Skeletal muscle cell (primary cell): ENCODE data around the gene CA10.

Experiments used
- DNase-seq: peaks from one replicate; pipeline ENCODE4 v3.0.0-alpha.2; 2010; ENCODE audit warnings: low read depth
- H3K4me3 ChIP-seq: 2 replicates; pipeline ENCODE4 v1.5.1; 2011; ENCODE audit warnings: low read depth, mild to moderate bottlenecking, control low read depth, low read length, moderate library complexity

Gene CA10

GRCh38 chr17:51992864-51993416 is 165.6 kb downstream of the CA10 start:
- no peak overlapping the region for H3K4me3 ChIP-seq
- no peak for DNase-seq

- H3K4me3 ChIP-seq: no peak overlapping the region
- no peak for DNase-seq
Measured at GRCh38 chr17:51971121-51971520, 187.4 kb downstream of the CA10 start.

GRCh38 chr17:51961689-51962088 is 196.8 kb downstream of the CA10 start:
- DNase-seq: no peak
- H3K4me3 ChIP-seq: no peak overlapping the region

GRCh38 chr17:51957786-51958185 is 200.7 kb downstream of the CA10 start:
- H3K4me3 ChIP-seq: no peak overlapping the region
- DNase-seq: no peak

DNA sequence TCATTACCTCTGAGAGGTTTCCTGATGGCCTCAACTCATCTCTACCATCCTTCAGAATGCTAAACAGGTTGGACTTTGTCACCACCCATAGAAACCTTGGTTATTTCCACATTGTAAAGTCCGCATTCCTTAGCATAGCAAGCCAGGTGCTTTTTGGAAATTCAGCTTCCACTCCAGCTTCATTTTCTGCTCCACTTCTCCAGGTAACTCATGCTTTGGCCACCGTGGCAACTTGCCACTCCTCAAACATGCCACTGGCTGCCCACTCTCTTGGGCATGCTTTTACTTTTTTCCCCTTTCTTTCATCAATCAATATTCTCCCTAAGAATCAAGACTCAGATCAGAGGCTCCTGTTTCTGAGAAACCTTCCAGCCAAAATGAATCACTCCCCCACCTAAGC is 203.3 kb downstream of the CA10 start:
- DNase-seq: no peak
- H3K4me3 ChIP-seq: no peak overlapping the region

- DNase-seq: no peak
- H3K4me3 ChIP-seq: no peak overlapping the region
Measured at GRCh38 chr17:51954232-51954765, 204.2 kb downstream of the CA10 start.

GRCh38 chr17:51951741-51952140 is 206.8 kb downstream of the CA10 start:
- DNase-seq: no peak
- no peak overlapping the region for H3K4me3 ChIP-seq

DNA sequence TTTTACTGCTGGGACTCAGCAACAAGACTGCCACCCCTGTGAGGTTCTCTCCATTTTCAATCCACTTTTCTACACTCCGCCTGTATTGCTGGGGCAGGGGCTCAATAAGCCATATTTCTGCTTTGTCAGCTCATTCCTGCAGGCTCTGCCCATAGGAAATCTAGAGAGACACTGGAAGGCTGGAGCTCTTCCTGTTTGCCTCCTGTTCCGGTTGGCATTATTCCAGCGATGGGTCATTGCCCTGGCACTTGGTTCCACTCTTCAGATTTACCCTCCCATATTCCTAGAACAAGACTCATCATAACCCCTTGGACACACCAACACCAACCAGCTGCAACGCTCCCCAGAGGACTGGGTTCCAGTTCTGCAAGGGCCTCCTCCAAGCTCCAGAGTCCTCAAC is 210.4 kb downstream of the CA10 start:
- no peak overlapping the region for H3K4me3 ChIP-seq
- DNase-seq: no peak

GRCh38 chr17:51947160-51947735 is 211.3 kb downstream of the CA10 start:
- H3K4me3 ChIP-seq: no peak overlapping the region
- no peak for DNase-seq

DNA sequence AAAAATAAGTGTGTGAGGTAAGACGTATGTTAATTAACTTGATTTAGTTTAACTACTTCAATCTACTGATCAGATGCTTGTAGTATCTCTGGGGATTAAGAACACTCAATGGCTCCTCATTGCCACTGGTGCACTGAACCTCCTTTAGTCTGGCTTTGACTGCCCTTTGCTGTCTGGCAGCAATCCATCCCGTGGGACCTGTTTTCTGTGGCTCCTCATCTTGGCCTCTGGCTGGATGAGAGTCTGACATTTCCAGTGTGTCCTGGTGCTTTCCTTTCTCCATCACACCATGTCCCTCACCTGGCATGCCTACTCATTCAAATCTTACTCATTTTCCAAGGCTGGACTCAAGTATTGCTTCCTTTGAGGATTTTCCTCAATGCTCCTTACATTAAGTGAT is 212.2 kb downstream of the CA10 start:
- H3K4me3 ChIP-seq: no peak overlapping the region
- DNase-seq: no peak

GRCh38 chr17:51941272-51941671 is 217.2 kb downstream of the CA10 start:
- no peak overlapping the region for H3K4me3 ChIP-seq
- no peak for DNase-seq

DNA sequence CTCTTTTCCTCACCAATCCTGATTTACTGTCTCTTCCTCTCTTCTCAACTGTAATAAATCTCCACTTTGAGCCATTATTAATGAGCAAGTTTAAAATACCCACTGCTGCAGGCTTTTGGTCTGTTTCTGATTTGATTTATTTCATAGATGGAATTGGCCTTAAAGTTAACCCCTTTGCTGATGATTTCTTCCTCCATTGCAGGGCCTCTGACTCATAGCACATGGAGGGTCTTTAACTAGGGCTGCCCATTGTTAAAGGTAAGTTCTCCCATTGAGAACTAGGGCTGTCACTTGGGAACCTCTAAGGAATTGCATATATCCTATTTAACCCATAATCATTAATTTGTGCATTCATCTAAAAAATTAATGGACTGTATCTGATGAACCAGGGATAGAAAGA is 221.2 kb downstream of the CA10 start:
- no peak overlapping the region for H3K4me3 ChIP-seq
- DNase-seq: no peak

- no peak for DNase-seq
- no peak overlapping the region for H3K4me3 ChIP-seq
Measured at GRCh38 chr17:51935477-51935876, 223.0 kb downstream of the CA10 start.

- no peak for DNase-seq
- no peak overlapping the region for H3K4me3 ChIP-seq
Measured at GRCh38 chr17:51933647-51934046, 224.9 kb downstream of the CA10 start.

- no peak for DNase-seq
- H3K4me3 ChIP-seq: no peak overlapping the region
Measured at GRCh38 chr17:51926448-51926847, 232.1 kb downstream of the CA10 start.

- no peak for DNase-seq
- H3K4me3 ChIP-seq: no peak overlapping the region
Measured at GRCh38 chr17:51921500-51921899, 237.0 kb downstream of the CA10 start.

- DNase-seq: no peak
- no peak overlapping the region for H3K4me3 ChIP-seq
Measured at GRCh38 chr17:51914577-51914976, 243.9 kb downstream of the CA10 start.

DNA sequence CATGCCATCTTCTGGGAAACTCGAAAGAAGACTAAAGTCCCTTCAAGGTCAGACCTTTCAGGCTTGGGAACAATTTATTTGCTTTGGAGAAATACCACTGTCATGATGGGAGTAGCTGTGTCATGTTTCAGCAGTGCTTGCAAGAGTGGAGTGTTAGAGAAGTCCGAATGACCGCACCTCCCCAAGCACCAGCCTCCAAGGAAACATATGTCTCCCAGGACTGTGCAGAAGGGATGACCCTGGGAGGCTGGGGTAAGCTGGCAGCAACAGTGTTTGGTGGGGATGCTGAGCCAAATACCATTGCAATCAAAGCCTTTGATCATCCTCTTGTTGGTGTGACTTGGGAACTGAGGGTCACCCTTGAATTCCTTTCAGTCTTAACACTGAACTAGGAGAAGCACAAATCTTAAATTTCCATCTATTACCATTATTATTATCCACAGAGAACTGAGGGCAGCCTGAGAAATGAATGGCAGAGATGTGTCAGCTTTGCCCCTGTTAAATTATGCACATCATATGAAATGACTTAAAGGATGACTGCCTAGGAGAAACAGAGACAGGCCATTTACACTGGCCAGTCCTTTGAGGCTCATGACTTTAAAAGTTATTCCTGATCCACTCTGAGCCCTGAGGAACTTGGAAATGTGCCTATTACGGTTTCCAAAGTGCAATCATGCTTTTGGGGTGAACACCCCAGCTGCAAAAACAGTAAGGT is 244.9 kb downstream of the CA10 start:
- H3K4me3 ChIP-seq: no peak overlapping the region
- no peak for DNase-seq

- no peak for DNase-seq
- H3K4me3 ChIP-seq: no peak overlapping the region
Measured at GRCh38 chr17:51912939-51913338, 245.6 kb downstream of the CA10 start.

- DNase-seq: no peak
- H3K4me3 ChIP-seq: no peak overlapping the region
Measured at GRCh38 chr17:51911237-51911636, 247.3 kb downstream of the CA10 start.

GRCh38 chr17:51909971-51910370 is 248.5 kb downstream of the CA10 start:
- DNase-seq: no peak
- H3K4me3 ChIP-seq: no peak overlapping the region
